Progenitor cell of endocrine pancreas (in vitro differentiated cells): Measurements from ENCODE around the gene TLE1. TPM values are rescaled to one million over a fixed set of nuclear protein-coding genes. Genes with fewer than 3 reads are reported as not detected.

Experiments used
- DNase-seq: peaks from one replicate; pipeline ENCODE4 v3.0.0; 2021; ENCODE audit warnings: low spot score; ENCODE audit not compliant: unreplicated experiment
- H3K27ac Mint-ChIP-seq: 2 replicates; pipeline ENCODE4 v1.8.0; 2021; ENCODE audit warnings: mild to moderate bottlenecking, moderate library complexity, mixed read lengths
- H3K27me3 Mint-ChIP-seq: 2 replicates; pipeline ENCODE4 v1.8.0; 2021; ENCODE audit warnings: mixed read lengths
- H3K36me3 Mint-ChIP-seq: 2 replicates; pipeline ENCODE4 v1.8.0; 2022; ENCODE audit warnings: mixed read lengths; ENCODE audit not compliant: insufficient read depth
- H3K4me1 Mint-ChIP-seq: 2 replicates; pipeline ENCODE4 v1.8.0; 2021; ENCODE audit warnings: low read depth, mixed read lengths
- H3K4me3 Mint-ChIP-seq: 2 replicates; pipeline ENCODE4 v1.8.0; 2021; ENCODE audit warnings: low read depth, mild to moderate bottlenecking, moderate library complexity, mixed read lengths
- H3K9me3 Mint-ChIP-seq: 2 replicates; pipeline ENCODE4 v1.8.0; 2021; ENCODE audit warnings: low read depth, mixed read lengths
- CTCF ChIP-seq: fragments of 200-600 bp; sonication (generic); IDR thresholded peaks from one replicate; pipeline ENCODE4 v1.5.0; 2021; ENCODE audit warnings: antibody characterized with exemption, mild to moderate bottlenecking; ENCODE audit not compliant: unreplicated experiment
- total RNA-seq: library from RNA; stranded (reverse); gene quantifications from 2 replicates; pipeline ENCODE4 v1.2.1, GENCODE V29; 2021

TLE1 gene
- total RNA-seq, 1 donor from 2014 or later: 68.7 TPM

GRCh38 chr9:81685763-81686613, 3.4 kb downstream of the TLE1 start:
- H3K27ac Mint-ChIP-seq: no peak overlapping the region
- no peaks in the 10 kb centered on the region for H3K9me3 Mint-ChIP-seq

GRCh38 chr9:81684635-81685034, 4.7 kb downstream of the TLE1 start:
- H3K36me3 Mint-ChIP-seq: peaks cover 11% of the 10 kb centered on the region
- H3K9me3 Mint-ChIP-seq: no peaks in the 10 kb centered on the region
- no peaks in the 10 kb centered on the region for H3K27me3 Mint-ChIP-seq
- TF ChIP-seq CTCF: no peak
- no peak overlapping the region for H3K4me3 Mint-ChIP-seq
- no peak overlapping the region for H3K27ac Mint-ChIP-seq
- peaks cover 15% of the 10 kb centered on the region for H3K4me1 Mint-ChIP-seq
- no peak for DNase-seq

More at GRCh38 chr9:81685763-81686613, 3.4 kb downstream of the TLE1 start:
- H3K4me3 Mint-ChIP-seq: no peak overlapping the region
- no peak for DNase-seq
- no peaks in the 10 kb centered on the region for H3K27me3 Mint-ChIP-seq
- peaks cover 9% of the 10 kb centered on the region for H3K36me3 Mint-ChIP-seq
- H3K4me1 Mint-ChIP-seq: peaks cover 10% of the 10 kb centered on the region
- no peak for TF ChIP-seq CTCF

- Mint-ChIP-seq H3K27ac (no peak overlapping the region), H3K9me3 (no peaks in the 10 kb centered on the region), H3K36me3 (peaks cover 14% of the 10 kb centered on the region), H3K4me1 (peaks cover 16% of the 10 kb centered on the region), H3K4me3 (no peak overlapping the region), H3K27me3 (no peaks in the 10 kb centered on the region)
- no peak for DNase-seq
- no peak for TF ChIP-seq CTCF
Observed at GRCh38 chr9:81683704-81684103, 5.6 kb downstream of the TLE1 start.

- H3K36me3 Mint-ChIP-seq: peaks cover 14% of the 10 kb centered on the region
- no peaks in the 10 kb centered on the region for H3K27me3 Mint-ChIP-seq
- no peak overlapping the region for H3K4me3 Mint-ChIP-seq
- no peak for TF ChIP-seq CTCF
- DNase-seq: no peak
- H3K9me3 Mint-ChIP-seq: no peaks in the 10 kb centered on the region
- H3K27ac Mint-ChIP-seq: no peak overlapping the region
- peaks cover 16% of the 10 kb centered on the region for H3K4me1 Mint-ChIP-seq
Observed at GRCh38 chr9:81683238-81683637, 6.1 kb downstream of the TLE1 start.

- Mint-ChIP-seq H3K27me3 (no peaks in the 10 kb centered on the region), H3K27ac (no peak overlapping the region), H3K36me3 (peaks cover 16% of the 10 kb centered on the region), H3K4me3 (peak overlapping the region; percentile 48), H3K4me1 (peaks cover 16% of the 10 kb centered on the region), H3K9me3 (no peaks in the 10 kb centered on the region)
- no peak for DNase-seq
- TF ChIP-seq CTCF: no peak
Observed at GRCh38 chr9:81682797-81683196, 6.5 kb downstream of the TLE1 start.
